Ramos (cell line): ENCODE data around the gene SMIM20.
"Not testable (repeated sequence)": the region's sequence is repeated elsewhere in the genome, so short reads cannot be mapped to it uniquely, and the experiment has no call there.

ENCODE experiments used
- in situ Hi-C: fragments of 300-500 bp; cut with MboI; formaldehyde crosslinking; loops from one replicate; pipeline ENCODE4 v1.14.3; 2022; ENCODE audit warnings: low sequenced_read_pairs; ENCODE audit not compliant: unreplicated experiment

SMIM20 gene

GRCh38 chr4:25913851-25914669 is at the start of gene SMIM20:
SMIM20 (plus strand) TSS chr4:25914220; CDS start chr4:25914314, 94 bp downstream.
- in situ Hi-C loops, result no loop called here

- in situ Hi-C loops, result no loop called here
These were observed 48.4 kb upstream of the SMIM20 start for GRCh38 chr4:25865586-25865985.

- in situ Hi-C loops, result not testable (repeated sequence)
These were observed 47.6 kb upstream of the SMIM20 start for GRCh38 chr4:25866401-25866800.

GRCh38 chr4:25867781-25868294 is 46.2 kb upstream of the SMIM20 start:
- in situ Hi-C loops, result no loop called here

- in situ Hi-C loops, result loop anchor here (10.0 kb wide), 1 partner anchor 965 kb away; no protein-coding TSS in a partner anchor
These were observed 43.9 kb upstream of the SMIM20 start for GRCh38 chr4:25870081-25870480.

GRCh38 chr4:25872851-25873631 is 41.0 kb upstream of the SMIM20 start:
- in situ Hi-C loops, result loop anchor here (10.0 kb wide), 1 partner anchor 962 kb away; no protein-coding TSS in a partner anchor

- in situ Hi-C loops, result loop anchor here (10.0 kb wide), 1 partner anchor 961 kb away; no protein-coding TSS in a partner anchor
These were observed 40.3 kb upstream of the SMIM20 start for GRCh38 chr4:25873632-25874129.

GRCh38 chr4:25874655-25875054 is 39.4 kb upstream of the SMIM20 start:
- in situ Hi-C loops, result loop anchor here (10.0 kb wide), 1 partner anchor 960 kb away; no protein-coding TSS in a partner anchor

GRCh38 chr4:25875281-25875745 is 38.7 kb upstream of the SMIM20 start:
- in situ Hi-C loops, result loop anchor here (10.0 kb wide), 1 partner anchor 959 kb away; no protein-coding TSS in a partner anchor

GRCh38 chr4:25878676-25879075 is 35.3 kb upstream of the SMIM20 start:
- in situ Hi-C loops, result loop anchor here (10.0 kb wide), 1 partner anchor 956 kb away; no protein-coding TSS in a partner anchor

- in situ Hi-C loops, result loop anchor here (10.0 kb wide), 1 partner anchor 956 kb away; no protein-coding TSS in a partner anchor
These were observed 34.9 kb upstream of the SMIM20 start for GRCh38 chr4:25879091-25879584.

- in situ Hi-C loops, result loop anchor here (10.0 kb wide), 1 partner anchor 955 kb away; no protein-coding TSS in a partner anchor
These were observed 34.4 kb upstream of the SMIM20 start for GRCh38 chr4:25879587-25879986.

GRCh38 chr4:25879991-25880651 is 33.9 kb upstream of the SMIM20 start:
- in situ Hi-C loops, result loop anchor here (10.0 kb wide), 1 partner anchor 955 kb away; no protein-coding TSS in a partner anchor

GRCh38 chr4:25881193-25881592 is 32.8 kb upstream of the SMIM20 start:
- in situ Hi-C loops, result no loop called here

- in situ Hi-C loops, result no loop called here
These were observed 31.8 kb upstream of the SMIM20 start for GRCh38 chr4:25882226-25882625.

- in situ Hi-C loops, result no loop called here
These were observed 30.5 kb upstream of the SMIM20 start for GRCh38 chr4:25883565-25883964.

GRCh38 chr4:25884031-25884782 is 29.8 kb upstream of the SMIM20 start:
- in situ Hi-C loops, result no loop called here

- in situ Hi-C loops, result no loop called here
These were observed 25.2 kb upstream of the SMIM20 start for GRCh38 chr4:25888781-25889180.
